HEK293 (cell line): ENCODE data around the gene CYB561A3.

Source experiments
- CTCF ChIA-PET: fragments of 350-600 bp; formaldehyde crosslinking; extraction: SDS; loops from one replicate; lab custom pipeline; 2021; ENCODE audit warnings: antibody characterized with exemption; lab: Yijun Ruan, JAX
- POLR2A ChIA-PET: fragments of 300-600 bp; formaldehyde crosslinking; extraction: SDS; loops from one replicate; lab custom pipeline; 2020; ENCODE audit warnings: antibody characterized with exemption, inconsistent platforms; lab: Yijun Ruan, JAX
- H3K27ac ChIP-seq: fragments of 200-500 bp; sonication (Bioruptor generic); 2 replicates; pipeline ENCODE4 v1.5.1; 2014; ENCODE audit warnings: low read depth, low read length, control low read depth, inconsistent platforms; ENCODE audit errors: extremely low read depth
- H3K36me3 ChIP-seq, 2 experiments: fragments of 200-500 bp in 1 of 2; sonication (Bioruptor generic) in 1 of 2; 1 replicate in 1 of 2; 2 replicates in 1 of 2; pipeline ENCODE4 v1.5.1; 2014 to 2017; ENCODE audit warnings: inconsistent platforms in 2 of 2, low read length in 2 of 2; ENCODE audit not compliant: control insufficient read depth in 2 of 2, insufficient read depth in 1 of 2
- H3K4me1 ChIP-seq: fragments of 200-500 bp; sonication (Bioruptor generic); 2 replicates; pipeline ENCODE4 v1.5.1; 2014; ENCODE audit warnings: mild to moderate bottlenecking, low read length, inconsistent platforms; ENCODE audit not compliant: control insufficient read depth, insufficient read depth
- H3K4me3 ChIP-seq: 2 replicates; pipeline ENCODE4 v1.5.1; 2011; ENCODE audit warnings: low read depth, mild to moderate bottlenecking, control low read depth, low read length, moderate library complexity
- H3K9me3 ChIP-seq: fragments of 200-500 bp; sonication (Bioruptor generic); 2 replicates; pipeline ENCODE4 v1.5.1; 2014; ENCODE audit warnings: low read depth, low read length, inconsistent platforms; ENCODE audit not compliant: control insufficient read depth, insufficient read depth
- ELK4 ChIP-seq: IDR thresholded peaks from 2 replicates; pipeline ENCODE4 v1.6.1; 2011; ENCODE audit warnings: mild to moderate bottlenecking, low read depth, low read length, borderline replicate concordance
- GLI2 ChIP-seq: fragments of 450-650 bp; formaldehyde crosslinking; IDR thresholded peaks from 2 replicates; pipeline ENCODE4; 2017; ENCODE audit warnings: missing biosample characterization, missing genetic modification characterization, low read depth, borderline replicate concordance
- HOXA7 ChIP-seq: sonication (generic); formaldehyde crosslinking; IDR thresholded peaks from 2 replicates; pipeline ENCODE4 v1.8.1; 2022; ENCODE audit warnings: missing genetic modification reagents, borderline replicate concordance
- KLF8 ChIP-seq: fragments of 450-650 bp; formaldehyde crosslinking; IDR thresholded peaks from 2 replicates; pipeline ENCODE4 v1.5.1; 2016; ENCODE audit warnings: missing biosample characterization, missing genetic modification characterization
- PRDM1 ChIP-seq: fragments of 450-650 bp; formaldehyde crosslinking; IDR thresholded peaks from 2 replicates; pipeline ENCODE4; 2016; ENCODE audit warnings: missing biosample characterization, missing genetic modification characterization
- SETDB1 ChIP-seq: IDR thresholded peaks from one replicate; pipeline ENCODE4 v1.6.1; 2017; ENCODE audit warnings: mild to moderate bottlenecking, low read length, moderate library complexity, mixed read lengths; ENCODE audit not compliant: insufficient read length
- TRIM28 ChIP-seq: IDR thresholded peaks from 2 replicates; pipeline ENCODE4 v1.6.1; 2011; ENCODE audit warnings: low read length, control low read depth, borderline replicate concordance
- YY2 ChIP-seq: fragments of 450-650 bp; formaldehyde crosslinking; IDR thresholded peaks from 2 replicates; pipeline ENCODE4 v1.5.1; 2016; ENCODE audit warnings: missing biosample characterization, missing genetic modification characterization
- ZBTB1 ChIP-seq: fragments of 450-650 bp; formaldehyde crosslinking; IDR thresholded peaks from 2 replicates; pipeline ENCODE4 v1.5.1; 2016; ENCODE audit warnings: missing biosample characterization, missing genetic modification characterization
- ZBTB11 ChIP-seq: fragments of 450-650 bp; formaldehyde crosslinking; conservative IDR thresholded peaks from 2 replicates; pipeline ENCODE4 v1.5.1; 2016; ENCODE audit warnings: low read depth, missing biosample characterization, missing genetic modification characterization
- ZBTB44 ChIP-seq: fragments of 450-650 bp; IDR thresholded peaks from 2 replicates; pipeline ENCODE4 v1.5.1; 2018; ENCODE audit warnings: missing biosample characterization, mild to moderate bottlenecking, missing genetic modification characterization
- ZEB2 ChIP-seq: fragments of 450-650 bp; formaldehyde crosslinking; IDR thresholded peaks from 2 replicates; pipeline ENCODE4 v1.5.1; 2016; ENCODE audit warnings: missing biosample characterization, missing genetic modification characterization
- ZFP37 ChIP-seq: fragments of 450-650 bp; formaldehyde crosslinking; IDR thresholded peaks from 2 replicates; pipeline ENCODE4 v1.5.1; 2016; ENCODE audit warnings: missing biosample characterization, missing genetic modification characterization
- ZNF18 ChIP-seq: fragments of 450-650 bp; formaldehyde crosslinking; IDR thresholded peaks from 2 replicates; pipeline ENCODE4 v1.5.1; 2016; ENCODE audit warnings: missing biosample characterization, missing genetic modification characterization
- ZNF221 ChIP-seq: fragments of 450-650 bp; formaldehyde crosslinking; IDR thresholded peaks from 2 replicates; pipeline ENCODE4 v1.5.1; 2017; ENCODE audit warnings: missing biosample characterization, missing genetic modification characterization, borderline replicate concordance
- ZNF37A ChIP-seq: fragments of 450-650 bp; IDR thresholded peaks from 2 replicates; pipeline ENCODE4 v1.5.1; 2018; ENCODE audit warnings: missing biosample characterization, missing genetic modification characterization
- ZNF600 ChIP-seq: fragments of 450-650 bp; formaldehyde crosslinking; IDR thresholded peaks from 2 replicates; pipeline ENCODE4 v1.5.1; 2016; ENCODE audit warnings: missing biosample characterization, missing genetic modification characterization
- ZNF626 ChIP-seq: fragments of 450-650 bp; sonication (Bioruptor Pico); formaldehyde crosslinking; IDR thresholded peaks from 2 replicates; pipeline ENCODE4 v1.5.1; 2018; ENCODE audit warnings: missing biosample characterization, missing genetic modification characterization, inconsistent platforms
- ZNF645 ChIP-seq: fragments of 450-650 bp; formaldehyde crosslinking; IDR thresholded peaks from 2 replicates; pipeline ENCODE4; 2016; ENCODE audit warnings: missing biosample characterization, missing genetic modification characterization
- ZNF654 ChIP-seq: fragments of 450-650 bp; formaldehyde crosslinking; IDR thresholded peaks from 2 replicates; pipeline ENCODE4 v1.5.1; 2016; ENCODE audit warnings: low read depth, missing biosample characterization, missing genetic modification characterization
- ZNF792 ChIP-seq: fragments of 450-650 bp; formaldehyde crosslinking; IDR thresholded peaks from 2 replicates; pipeline ENCODE4 v1.5.1; 2016; ENCODE audit warnings: missing biosample characterization, missing genetic modification characterization

Gene CYB561A3

GRCh38 chr11:61372659-61373420, 11.2 kb upstream of the CYB561A3 start:
- ChIA-PET POLR2A (interaction anchor here (0.6 to 1.1 kb wide), 2 partner anchors 11 to 56 kb away, joined by 3 to 4 read pairs; partner anchors contain the start of genes CYB561A3 and TMEM138), CTCF (interaction anchor here (0.8 kb wide), 1 partner anchor 13 kb away, joined by 4 read pairs; no protein-coding TSS in a partner anchor)
- no peak overlapping the region for H3K4me3 ChIP-seq
- no peaks in the 10 kb centered on the region for H3K4me1 ChIP-seq
- H3K36me3 ChIP-seq, result peaks cover 0 to 42% of the 10 kb centered on the region in 2 experiments; a peak in 2 of 3 replicates
- peak; percentile 82 for TF ChIP-seq SETDB1
- peak; percentile 18; the same call in 1 of the 2 replicates for TF ChIP-seq TRIM28
- no peak for TF ChIP-seq ZNF792 (tag by site-specific recombination)
- TF ChIP-seq ZNF654 (tag by site-specific recombination), result no peak
- TF ChIP-seq, all 188 proteins: peak for 2
- Histone ChIP-seq H3K9me3 (no peaks in the 10 kb centered on the region), H3K27ac (no peak overlapping the region)

- Histone ChIP-seq H3K9me3 (no peaks in the 10 kb centered on the region), H3K4me3 (no peak overlapping the region), H3K4me1 (no peaks in the 10 kb centered on the region), H3K27ac (no peak overlapping the region), H3K36me3 (peaks cover 4 to 62% of the 10 kb centered on the region in 2 experiments)
- ChIA-PET POLR2A (interaction anchor here (1.2 to 2.2 kb wide), 3 partner anchors 9 to 34 kb away, joined by 4 to 15 read pairs (median 9); partner anchors contain the start of genes CYB561A3 and TMEM138), CTCF (interaction anchor here (0.6 to 3.2 kb wide), 5 partner anchors 8 to 207 kb away, joined by 3 to 14 read pairs (median 3); partner anchors contain the start of genes CYB561A3 and TMEM138)
- TF ChIP-seq ZNF18 (tag by site-specific recombination) (no peak), ZEB2 (tag by site-specific recombination) (no peak), KLF8 (tag by site-specific recombination) (no peak), HOXA7 (no peak), ZBTB44 (tag by site-specific recombination) (no peak), ZNF645 (tag by site-specific recombination) (no peak), YY2 (no peak), ZNF37A (no peak), ZNF221 (tag by site-specific recombination) (no peak), ZFP37 (tag by site-specific recombination) (no peak), ZNF626 (tag by site-specific recombination) (no peak), PRDM1 (tag by site-specific recombination) (no peak), ZBTB11 (no peak), ELK4 (no peak), GLI2 (tag by site-specific recombination) (no peak), ZNF600 (no peak), ZBTB1 (tag by site-specific recombination) (no peak)
Measured at GRCh38 chr11:61370349-61371005, 8.8 kb upstream of the CYB561A3 start.
